Dedifferentiated amniotic fluid mesenchymal stem cell (primary cell): ENCODE data around the gene ZNF79.
"Not testable (repeated sequence)": the region's sequence is repeated elsewhere in the genome, so short reads cannot be mapped to it uniquely, and the experiment has no call there.

ENCODE experiments used
- DNase-seq: peaks from one replicate; pipeline ENCODE4 v3.0.0-alpha.2; 2016; ENCODE audit errors: extremely low spot score

The ZNF79 gene

DNA sequence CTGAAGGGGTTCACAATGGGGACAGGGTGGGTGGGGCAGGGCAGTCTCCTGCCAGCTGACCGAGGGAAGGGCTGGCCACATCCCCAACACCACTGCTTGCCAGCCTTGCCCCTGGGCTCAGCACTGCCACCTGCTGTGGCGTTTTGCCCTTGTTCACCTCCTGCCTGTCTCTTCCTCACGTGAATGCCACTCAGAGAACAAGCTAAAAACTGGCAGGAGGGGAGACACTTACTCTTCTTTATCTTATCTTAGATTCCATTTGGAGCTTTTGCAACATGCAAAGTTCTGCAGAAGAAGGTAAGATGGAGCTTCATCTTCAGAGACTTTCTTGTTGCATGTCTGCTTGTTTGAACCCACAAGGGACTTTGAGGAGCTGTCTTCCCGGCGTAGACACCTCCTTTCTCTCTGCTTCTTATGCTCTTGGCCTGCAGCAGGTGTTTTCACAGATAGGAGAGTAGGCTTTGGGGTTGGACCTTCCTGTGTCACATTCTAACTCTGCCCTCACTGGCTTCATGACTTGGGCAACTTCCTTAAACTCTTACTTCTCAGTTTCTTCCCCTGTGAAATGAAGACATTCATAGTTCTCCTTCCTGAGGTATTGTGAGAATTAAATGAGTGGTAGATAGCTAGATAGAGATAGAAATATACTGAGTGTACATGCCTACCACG lies 31.3 kb downstream of the ZNF79 start:
- no peak for DNase-seq

DNA sequence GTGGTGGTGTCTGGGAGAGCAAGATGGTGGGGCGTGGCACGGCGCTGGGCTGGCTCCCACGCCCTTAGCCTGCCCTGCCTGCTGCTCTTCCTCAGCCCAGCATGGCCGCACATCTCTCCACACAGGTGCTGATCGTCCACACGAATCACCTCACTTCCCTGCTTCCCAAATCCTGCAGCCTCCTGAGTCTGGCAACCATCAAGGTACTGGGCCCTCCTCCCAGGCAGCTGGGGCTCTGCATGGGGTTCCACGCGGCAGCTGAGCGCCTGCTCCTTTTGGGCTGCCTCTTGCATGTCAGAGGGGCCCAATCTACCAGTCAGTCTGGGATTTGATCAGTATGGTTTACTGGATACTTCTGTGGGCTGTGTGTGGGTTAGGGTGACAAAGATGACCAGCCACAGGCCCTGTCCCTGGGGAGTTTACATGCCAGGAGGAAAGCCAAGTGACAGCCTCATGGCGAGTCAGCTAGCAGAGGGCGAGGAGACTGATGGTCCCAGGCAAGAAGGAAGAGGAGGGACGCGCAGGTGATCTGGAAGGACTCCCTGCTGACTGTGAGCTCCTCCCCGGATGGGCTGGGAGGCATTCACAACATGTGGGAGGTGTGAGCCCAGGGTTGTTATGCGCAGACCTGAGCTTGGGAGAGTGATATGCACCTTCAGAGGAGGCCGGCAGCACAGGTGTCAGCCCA lies 33.2 kb downstream of the ZNF79 start:
- DNase-seq = no peak

DNA sequence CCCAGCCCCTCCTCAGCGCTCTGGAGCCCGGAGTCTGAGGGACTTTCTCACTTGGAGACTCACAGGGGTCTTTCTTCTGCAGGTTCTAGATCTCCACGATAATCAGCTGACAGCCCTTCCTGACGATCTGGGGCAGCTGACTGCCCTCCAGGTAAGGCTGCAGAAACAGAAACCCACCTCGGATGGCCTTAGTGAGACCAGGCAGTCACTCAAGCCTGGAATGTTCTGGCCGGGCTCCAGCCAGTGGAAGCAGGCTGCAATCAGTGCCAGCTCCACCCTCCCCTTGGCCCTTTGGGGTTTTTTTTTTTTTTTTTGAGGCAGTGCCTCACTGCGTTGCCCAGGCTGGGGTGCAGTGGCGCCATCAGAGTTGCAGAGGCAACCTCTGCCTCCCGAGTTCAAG lies 34.7 kb downstream of the ZNF79 start:
- no peak for DNase-seq

DNA sequence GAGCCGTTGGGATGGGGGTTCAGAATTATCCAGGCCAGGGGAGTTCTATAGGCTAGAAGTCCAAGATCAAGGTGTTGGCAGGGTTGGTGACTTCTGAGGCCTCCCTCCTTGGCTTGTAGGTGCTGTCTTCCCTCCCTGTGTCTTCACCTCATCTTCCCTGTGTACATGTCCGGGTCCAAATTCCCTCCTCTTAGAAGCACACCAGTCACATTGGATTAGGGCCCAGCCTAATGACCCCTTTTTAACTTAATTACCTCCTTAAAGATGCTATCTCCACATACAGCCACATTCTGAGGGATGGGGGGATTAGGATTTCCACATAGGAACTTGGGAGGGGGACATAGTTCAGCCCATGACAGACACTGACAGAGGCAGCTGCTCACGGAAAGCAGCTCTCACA lies 39.2 kb downstream of the ZNF79 start:
- no peak for DNase-seq

DNA sequence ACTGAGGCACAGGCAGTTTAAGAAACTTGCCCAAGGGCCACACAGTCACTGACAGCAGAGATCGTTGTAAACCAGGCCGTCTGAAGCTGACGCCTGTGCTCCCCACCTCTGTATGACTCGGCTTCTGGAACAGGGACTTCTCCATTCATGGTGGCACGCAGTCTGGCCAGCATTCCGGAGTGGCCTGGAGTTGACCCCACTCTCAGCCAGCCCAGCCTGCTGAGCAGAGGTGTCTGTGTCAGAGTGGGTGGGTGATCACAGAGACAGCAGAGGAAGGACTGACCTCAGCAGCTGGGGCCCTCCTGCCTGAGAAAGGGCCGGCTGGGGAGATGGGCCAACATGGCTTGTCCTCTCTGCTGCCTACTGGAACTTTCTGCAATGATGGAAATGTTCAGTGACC lies 39.7 kb downstream of the ZNF79 start:
- no peak for DNase-seq

DNA sequence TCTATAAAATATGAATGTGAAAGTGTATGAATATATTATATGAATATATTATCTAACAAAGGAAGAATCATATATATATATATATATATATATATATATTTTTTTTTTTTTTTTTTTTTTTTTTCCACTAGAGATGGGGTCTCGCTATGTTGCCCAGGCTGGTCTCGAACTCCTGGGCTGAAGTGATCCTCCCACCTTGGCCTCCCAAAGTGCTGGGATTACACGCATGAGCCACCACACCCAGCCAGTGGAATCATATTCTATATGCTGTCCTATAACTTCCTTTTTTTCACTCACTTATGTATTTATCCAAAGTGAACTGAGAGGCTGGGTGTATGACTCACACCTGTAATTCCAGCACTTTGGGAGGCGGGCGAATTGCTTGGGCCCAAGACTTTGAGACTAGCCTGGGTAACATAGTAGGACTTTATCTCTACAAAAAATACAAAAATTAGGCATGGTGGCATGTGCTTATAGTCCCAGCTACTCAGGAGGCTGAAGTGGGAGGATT lies 42.3 kb downstream of the ZNF79 start:
- DNase-seq = not testable (repeated sequence)

DNA sequence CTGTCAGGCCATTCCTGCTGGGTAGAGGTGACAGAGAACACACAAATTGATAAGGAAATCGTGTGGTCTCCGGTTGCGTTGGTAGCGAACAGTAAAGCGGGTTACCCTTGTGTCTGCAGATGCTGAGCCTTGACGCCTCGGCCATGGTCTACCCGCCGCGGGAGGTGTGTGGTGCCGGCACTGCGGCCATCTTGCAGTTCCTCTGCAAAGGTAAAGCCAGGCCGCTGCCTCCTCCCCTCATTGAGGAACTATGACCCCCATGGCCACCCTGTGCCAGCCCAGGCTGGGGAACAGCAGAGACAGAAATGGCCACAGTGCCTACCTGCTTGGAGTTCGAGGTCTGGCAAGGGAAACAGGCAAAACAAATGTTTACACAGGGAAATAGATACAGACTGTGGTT lies 43.4 kb downstream of the ZNF79 start:
- no peak for DNase-seq

DNA sequence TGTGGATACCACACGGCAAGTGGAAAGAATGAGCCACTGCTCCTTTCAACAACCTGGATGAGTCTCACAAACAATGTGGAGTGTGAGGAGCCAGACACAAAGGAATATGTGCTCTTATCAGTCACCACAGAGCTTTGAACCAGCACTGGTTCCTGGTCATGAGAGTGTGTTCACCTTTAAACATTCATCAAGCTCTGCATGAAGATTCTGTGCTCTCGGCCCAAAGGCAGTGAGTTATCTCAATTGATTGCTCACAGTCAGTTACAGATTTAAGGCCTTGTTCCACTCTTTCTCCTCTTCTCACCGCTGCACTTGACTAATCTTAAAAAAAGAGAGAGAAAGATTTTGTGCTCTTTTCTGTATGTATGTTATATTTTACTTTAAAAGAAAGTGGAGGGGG lies 46.5 kb downstream of the ZNF79 start:
- no peak for DNase-seq

DNA sequence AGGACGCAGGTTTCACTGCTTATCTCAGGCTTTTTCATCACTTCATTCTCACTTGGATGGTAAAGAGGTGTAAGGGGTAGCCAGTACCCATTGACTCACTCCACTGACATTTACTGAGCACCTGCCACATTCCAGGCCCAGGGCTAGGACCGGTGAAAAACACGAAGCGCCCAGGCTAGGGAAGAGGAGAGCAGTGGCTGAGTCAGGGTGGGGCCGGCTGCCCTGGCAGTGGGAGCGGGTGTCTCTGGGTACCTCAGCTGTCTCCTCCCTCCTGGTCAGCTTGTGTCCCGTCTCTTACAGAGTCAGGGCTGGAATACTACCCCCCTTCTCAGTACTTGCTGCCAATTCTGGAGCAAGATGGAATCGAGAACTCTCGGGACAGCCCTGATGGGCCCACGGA lies 49.3 kb downstream of the ZNF79 start:
- DNase-seq = no peak

DNA sequence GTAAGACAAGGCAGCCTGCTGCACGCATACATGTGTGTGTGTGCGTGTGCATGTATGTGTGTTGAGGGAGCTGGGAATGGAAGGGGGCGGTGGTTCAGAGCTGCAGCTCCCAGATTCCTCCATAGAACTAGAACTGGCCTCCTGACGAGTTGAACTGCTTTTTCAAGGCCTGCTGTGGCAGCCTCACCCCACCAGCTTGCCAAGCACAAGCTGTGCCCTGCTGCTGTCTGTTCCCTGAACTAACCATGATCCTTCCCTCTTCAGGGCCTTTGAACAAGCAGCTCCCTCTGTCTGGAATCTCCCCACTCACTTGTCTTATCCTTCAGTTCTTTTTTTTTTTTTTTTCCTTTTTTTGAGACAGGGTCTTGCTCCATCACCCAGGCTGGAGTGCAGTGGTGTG lies 49.8 kb downstream of the ZNF79 start:
- DNase-seq = no peak

DNA sequence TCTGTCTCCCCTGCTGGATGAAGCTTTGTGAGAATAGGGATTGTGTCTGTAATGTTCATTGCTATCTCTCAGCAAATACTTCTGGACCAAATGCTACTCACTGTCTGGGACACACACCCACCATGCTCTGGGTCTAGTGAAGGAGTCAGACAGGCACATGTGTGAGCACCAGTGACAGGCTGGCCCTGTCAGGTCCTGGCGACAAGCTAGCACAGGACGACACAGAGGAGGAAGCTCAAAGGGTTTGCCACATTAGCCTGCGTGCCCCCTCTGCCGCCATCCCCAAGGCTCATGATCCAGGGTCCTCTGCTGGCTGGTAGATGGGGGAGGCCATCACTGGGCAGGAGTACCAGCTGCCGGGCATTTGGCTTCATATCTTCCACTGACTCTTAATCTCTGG lies 50.4 kb downstream of the ZNF79 start:
- no peak for DNase-seq

DNA sequence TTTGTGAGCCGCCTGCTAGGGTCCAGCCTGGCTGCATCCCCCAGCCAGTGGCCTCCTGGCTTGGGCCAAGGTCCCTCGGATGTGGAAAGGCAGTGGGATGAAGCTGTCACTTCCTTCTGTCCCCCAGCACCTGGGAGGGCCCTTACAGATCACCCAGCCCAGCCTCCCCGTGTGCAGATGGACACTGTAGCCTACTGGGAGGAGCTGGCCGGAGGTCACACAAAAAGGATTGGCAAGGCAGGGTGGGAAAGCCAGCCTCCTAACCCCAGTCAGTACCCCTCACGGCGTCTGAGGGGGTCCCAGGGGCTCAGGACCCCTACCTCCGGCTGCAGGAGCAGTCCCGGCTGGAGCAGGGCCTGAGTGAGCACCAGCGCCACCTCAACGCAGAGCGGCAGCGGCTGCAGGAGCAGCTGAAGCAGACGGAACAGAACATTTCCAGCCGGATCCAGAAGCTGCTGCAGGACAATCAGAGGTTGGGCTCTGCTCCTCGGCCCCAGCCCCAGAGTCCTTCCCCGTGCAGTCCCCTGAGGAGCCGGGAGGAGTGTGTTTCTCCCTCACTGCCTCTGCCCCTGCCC lies 55.4 kb downstream of the ZNF79 start:
- DNase-seq = no peak

DNA sequence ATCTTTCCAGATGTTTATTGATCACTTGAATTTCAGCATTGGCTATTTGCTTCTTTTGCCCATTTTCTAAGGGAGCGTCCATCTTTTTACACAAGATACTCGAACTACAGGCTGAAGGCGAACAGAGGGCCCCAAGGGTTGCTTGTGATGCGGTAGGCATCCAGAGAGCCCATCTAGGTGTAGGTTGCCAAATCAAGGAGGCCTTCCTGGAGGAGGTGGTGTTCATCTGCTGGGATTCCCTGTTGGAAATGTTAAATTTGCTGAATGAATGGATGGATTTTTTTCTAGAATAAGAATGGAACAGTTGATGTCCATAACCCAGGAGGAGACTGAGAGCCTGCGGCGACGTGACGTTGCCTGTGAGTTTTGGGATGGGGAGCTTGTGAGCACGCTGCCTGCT lies 58.5 kb downstream of the ZNF79 start:
- DNase-seq = no peak

DNA sequence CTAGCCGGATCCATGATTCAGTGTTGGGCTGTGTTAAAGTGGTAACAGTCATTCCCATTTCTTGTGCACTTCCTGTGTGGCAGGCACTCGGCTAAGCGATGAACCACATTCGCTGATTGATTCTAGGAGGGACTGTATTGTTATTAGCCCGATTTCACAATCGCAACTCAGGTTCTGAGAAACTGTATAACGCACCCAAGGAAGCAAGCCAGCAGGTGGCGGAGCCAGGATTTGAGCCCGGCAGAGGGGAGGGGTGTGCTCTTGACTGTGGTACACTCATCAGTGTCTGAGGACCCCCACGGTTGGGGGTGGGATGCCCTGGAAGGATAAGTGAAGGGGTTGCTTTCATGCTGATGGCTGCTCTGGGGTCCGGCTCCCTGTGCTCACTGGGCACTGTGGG lies 61.8 kb downstream of the ZNF79 start:
- DNase-seq = no peak

DNA sequence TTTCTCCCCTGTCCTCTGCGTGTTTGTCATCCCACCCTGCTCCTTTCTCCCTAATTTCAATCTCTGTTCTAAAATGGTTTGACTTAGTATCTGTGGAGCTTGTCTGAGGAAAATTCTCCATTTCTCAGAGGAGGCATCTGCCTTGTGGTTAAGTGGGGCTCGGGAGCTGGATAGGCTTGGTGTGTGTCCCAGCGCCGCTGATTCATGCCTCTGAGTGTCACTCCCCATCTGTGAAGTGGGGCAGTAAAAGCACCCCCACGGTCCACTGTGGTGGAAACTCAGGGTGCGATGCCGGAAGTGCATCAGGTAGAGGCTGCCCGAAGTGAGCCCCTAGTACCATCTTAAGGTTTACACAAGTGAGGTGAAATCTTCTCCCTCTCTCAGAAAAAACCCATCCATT lies 64.8 kb downstream of the ZNF79 start:
- no peak for DNase-seq

DNA sequence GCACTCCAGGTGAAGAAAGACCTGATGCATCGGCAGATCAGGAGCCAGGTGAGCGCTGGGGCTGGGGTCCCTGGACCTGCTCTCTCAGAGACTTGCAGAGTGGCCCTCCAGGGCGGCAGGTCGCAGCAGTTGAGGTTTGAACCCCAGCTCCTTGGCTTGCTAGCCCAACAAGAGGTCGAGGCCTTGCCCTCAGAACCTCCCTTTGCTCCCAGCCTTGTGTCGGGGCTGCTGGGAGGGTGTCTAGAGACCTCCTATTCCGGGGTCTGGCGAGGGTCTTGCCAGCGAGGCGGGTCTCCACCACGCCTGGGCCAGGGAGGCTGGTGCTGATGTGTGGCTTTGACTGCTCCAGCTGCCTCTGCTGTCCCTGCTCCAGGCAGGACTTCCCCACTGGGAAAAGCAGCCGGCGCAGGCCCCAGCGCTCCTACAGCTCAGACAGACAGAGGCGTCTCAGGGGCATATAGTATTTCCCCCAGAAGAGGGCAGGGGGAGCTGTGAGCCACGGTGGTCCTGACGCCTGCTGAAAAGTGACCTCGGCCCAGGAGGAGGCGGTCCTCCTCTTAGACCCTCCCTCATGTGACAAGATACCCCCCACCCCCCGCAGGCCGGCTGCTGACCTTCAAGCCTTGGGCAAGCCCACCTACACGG lies 65.4 kb downstream of the ZNF79 start:
- no peak for DNase-seq

DNA sequence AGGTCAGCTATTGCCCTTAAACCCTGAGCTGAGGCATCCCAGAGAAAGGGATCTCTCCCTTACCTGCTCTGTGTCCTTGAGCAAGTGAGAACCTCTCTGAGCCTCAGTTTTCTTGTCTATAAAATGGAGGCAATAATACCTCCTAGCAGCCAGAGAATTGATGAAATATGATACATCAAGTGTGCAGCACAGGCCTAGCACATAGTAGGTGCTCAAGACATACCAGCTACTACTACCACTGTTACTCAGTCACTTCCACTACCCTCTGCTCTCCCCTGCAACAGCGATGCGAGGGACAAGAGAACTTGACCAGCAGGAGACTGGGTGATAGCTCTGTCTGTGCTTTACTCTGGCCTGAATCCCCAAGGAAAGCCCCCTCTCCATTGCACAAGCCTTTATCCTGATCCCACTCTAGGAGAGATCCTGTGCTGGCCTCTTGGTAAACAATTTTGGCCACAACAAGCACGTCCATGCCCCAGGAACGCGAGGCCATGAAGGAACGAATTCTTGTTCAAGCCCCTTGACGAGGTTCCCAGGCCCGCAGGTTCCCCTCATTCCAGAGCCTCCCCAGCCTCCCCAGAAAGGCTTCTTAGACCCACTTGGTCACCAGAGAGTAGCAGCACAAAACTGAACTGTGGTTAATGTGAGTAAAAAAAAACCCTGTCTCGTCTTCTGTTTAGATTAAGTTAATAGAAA lies 66.5 kb downstream of the ZNF79 start:
- no peak for DNase-seq

DNA sequence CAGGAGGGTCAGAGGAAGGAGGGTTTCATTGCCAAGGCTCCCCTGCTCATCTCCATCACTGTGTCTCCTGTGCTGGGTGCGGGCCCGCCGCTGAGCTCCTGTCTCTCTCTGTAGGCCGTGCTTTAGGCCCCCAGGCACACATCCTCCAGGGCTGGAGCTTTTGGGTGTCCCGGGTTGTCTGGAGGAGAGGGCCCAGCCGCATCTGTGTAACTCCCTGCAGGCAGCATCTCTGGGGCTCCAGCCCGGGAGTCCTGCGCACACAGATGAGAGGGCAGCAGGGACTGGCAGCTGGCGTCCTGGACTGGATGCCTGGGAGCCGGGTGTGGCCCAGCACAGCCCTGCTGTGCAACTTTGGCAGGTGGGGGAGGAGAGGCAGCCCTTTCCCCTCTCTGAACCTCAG lies 67.3 kb downstream of the ZNF79 start:
- DNase-seq = no peak

DNA sequence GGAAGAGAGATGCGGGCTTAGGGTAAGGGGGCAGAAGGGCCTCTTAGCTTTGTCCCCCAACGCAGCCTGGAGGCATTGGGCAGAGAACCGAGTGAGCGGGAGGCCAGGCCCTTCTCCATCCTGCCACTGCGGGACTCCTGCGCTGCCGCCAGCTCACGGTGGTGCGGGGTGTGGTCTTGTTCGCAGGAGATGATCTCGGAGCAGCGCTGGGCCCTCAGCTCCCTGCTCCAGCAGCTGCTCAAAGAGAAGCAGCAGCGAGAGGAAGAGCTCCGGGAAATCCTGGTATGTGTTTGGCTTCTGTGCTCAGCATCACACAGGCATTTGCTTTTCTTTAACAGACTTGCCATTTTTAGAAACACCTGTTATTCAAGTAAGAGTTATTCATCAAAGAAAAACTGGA lies 68.4 kb downstream of the ZNF79 start:
- DNase-seq = no peak

DNA sequence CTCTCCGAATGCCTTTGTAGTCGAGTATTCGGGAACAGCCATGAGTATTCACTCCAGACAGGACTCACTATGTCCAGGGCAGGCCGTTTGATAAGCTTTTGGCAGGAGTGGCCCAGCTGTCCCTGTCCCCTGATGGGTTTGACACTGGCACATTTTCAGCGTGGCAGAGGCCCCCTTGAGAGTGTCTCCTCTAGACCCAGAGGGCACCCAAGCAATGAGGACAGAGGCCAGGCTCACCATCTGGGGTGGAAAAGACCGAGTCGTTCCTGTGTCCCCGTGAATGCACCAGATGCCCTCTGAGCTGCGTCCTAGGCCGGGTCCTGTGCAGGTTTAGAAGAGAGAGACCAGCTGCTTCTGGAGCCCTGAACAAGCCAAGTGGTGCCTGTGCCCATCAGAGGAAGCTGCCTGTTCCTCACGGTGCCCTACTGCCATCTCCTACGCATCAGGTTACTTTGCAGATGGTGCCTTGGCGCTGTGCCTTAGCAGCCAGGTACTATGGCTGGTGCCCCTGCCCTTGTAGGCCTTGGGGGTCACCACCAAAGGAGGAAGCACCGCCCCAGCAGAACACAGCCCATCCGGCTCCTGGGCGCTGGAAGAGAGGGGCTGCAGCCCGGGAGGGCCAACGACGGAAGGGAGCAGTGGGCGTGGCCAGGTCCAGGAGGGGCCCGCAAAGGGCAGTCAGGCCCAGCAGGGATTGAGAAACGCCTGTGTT lies 69.6 kb downstream of the ZNF79 start:
- DNase-seq = no peak

DNA sequence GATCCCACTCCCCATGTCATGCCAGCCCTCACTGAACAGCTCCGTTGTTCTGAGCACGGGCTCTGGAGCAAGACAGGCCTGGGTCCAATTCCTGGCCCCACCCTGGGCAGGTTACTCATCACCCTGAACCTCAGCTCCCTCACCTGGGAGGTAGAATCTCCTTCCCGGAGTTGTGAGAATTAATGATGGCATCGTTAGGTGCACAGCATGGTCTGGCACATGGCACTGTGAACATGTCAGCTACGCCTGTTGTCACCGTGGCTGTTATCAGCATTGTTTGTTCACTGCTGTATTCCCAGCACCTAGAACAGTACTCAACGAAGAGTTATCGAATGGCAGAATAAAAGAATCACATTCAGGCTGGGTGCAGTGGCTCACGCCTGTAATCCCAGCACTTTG lies 70.1 kb downstream of the ZNF79 start:
- DNase-seq = no peak
